ENCODE data around the gene MCM3AP. TPM values are rescaled to one million over a fixed set of nuclear protein-coding genes. Genes with fewer than 3 reads are reported as not detected.
"Not testable (repeated sequence)": the region's sequence is repeated elsewhere in the genome, so short reads cannot be mapped to it uniquely, and the experiment has no call there.

MCM3AP gene
- total RNA-seq, 1 donor from 2014 or later = 150 TPM

DNA sequence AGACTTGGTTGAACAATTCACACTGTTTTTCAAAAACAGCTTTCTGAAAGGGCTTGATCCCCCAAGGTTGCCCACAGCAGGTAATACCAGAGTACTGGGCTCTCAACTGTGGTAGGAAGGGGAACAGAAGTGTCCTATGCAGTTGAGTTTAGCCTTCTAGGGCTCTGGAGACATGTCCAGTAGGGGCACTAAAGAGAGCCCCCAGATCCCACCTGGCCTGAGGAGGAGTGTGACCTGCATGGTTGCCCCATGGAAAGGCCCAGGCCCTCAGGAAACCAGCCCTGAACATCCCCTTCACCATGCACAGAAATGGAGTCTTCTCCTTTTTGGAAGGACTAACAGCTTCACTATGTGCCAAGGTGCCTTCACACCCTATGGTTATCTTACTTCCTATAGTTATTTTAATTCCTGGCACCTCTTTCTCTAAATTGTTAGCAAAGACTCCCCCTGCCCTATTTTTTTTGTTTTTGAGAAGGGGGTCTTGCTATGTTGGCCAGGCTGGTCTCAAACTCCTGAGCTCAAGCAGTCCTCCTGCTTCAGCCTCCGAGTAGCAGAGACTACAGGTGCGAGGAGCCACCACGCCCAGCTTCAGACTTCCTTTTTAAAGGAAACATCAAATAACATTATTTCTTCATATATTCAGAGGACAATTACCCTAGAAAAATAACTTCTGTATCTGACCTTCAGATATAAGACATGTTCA, 40.0 kb downstream of the MCM3AP start:
- Mint-ChIP-seq H3K27me3 (ENCODE audit: low read depth) (no peaks in the 10 kb centered on the region), H3K36me3 (peaks cover 53% of the 10 kb centered on the region), H3K4me1 (no peaks in the 10 kb centered on the region), H3K4me3 (no peak overlapping the region), H3K27ac (no peak overlapping the region), H3K9me3 (no peaks in the 10 kb centered on the region)
- TF ChIP-seq, protein P1, sequence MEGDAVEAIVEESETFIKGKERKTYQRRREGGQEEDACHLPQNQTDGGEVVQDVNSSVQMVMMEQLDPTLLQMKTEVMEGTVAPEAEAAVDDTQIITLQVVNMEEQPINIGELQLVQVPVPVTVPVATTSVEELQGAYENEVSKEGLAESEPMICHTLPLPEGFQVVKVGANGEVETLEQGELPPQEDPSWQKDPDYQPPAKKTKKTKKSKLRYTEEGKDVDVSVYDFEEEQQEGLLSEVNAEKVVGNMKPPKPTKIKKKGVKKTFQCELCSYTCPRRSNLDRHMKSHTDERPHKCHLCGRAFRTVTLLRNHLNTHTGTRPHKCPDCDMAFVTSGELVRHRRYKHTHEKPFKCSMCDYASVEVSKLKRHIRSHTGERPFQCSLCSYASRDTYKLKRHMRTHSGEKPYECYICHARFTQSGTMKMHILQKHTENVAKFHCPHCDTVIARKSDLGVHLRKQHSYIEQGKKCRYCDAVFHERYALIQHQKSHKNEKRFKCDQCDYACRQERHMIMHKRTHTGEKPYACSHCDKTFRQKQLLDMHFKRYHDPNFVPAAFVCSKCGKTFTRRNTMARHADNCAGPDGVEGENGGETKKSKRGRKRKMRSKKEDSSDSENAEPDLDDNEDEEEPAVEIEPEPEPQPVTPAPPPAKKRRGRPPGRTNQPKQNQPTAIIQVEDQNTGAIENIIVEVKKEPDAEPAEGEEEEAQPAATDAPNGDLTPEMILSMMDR (IDR thresholded peaks at IDR 0.05; ENCODE audit: unreplicated experiment) = no peak
- DNase-seq (ENCODE audit: low spot score in 2 of 2, unreplicated experiment in 2 of 2) = no peak

DNA sequence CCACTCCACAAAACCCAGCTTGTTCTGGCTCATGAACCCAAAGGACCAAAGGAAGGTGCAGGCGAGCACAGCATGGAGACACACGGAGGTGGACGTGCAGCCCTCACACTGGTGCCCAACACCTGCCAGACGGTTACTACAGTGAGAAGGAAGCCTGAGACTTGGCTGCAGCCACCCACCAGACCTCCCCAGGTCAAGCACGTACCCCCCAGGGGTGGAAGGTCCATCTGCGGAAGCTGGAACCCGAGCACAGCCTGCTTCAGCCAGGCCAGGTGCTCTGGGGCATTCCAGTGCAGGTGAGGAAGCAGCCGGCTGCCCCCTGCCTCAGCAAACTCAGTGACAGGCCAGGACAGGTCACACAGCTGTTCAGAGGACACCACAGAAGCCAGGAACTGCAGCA, 40.8 kb downstream of the MCM3AP start:
- Mint-ChIP-seq H3K27me3 (ENCODE audit: low read depth) (no peaks in the 10 kb centered on the region), H3K36me3 (peaks cover 50% of the 10 kb centered on the region), H3K27ac (no peak overlapping the region), H3K4me3 (no peak overlapping the region), H3K4me1 (no peaks in the 10 kb centered on the region), H3K9me3 (no peaks in the 10 kb centered on the region)
- no peak for DNase-seq (ENCODE audit: low spot score in 2 of 2, unreplicated experiment in 2 of 2)
- TF ChIP-seq, protein P1 (IDR thresholded peaks at IDR 0.05; ENCODE audit: unreplicated experiment) = no peak

GRCh38 chr21:46243960-46244361, 41.5 kb downstream of the MCM3AP start:
- DNase-seq (ENCODE audit: low spot score in 2 of 2, unreplicated experiment in 2 of 2) = no peak
- Mint-ChIP-seq H3K27ac (no peak overlapping the region), H3K4me1 (no peaks in the 10 kb centered on the region), H3K36me3 (peaks cover 51% of the 10 kb centered on the region), H3K4me3 (no peak overlapping the region), H3K9me3 (no peaks in the 10 kb centered on the region), H3K27me3 (ENCODE audit: low read depth) (no peaks in the 10 kb centered on the region)
- TF ChIP-seq, protein P1 (IDR thresholded peaks at IDR 0.05; ENCODE audit: unreplicated experiment) = no peak

DNA sequence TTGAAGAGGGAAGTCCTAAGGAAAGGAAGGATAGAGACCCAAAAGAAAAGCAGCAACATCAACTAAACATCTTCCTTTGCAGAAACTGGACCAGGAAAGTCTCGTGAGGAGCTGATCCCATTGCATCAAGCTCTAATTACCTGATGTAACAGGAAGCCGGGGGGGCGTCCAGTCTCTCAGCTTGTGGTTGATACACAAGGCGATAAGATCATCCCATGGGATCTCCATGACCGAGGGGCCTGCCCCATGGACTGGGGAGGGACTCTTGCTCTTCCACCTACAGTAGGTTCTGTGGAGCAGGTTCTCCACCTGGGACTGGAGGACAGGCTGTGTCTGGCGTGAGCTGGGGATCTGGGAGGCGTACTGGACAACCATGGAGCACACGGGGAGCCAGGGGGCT, 42.1 kb downstream of the MCM3AP start:
- Mint-ChIP-seq H3K27me3 (ENCODE audit: low read depth) (no peaks in the 10 kb centered on the region), H3K36me3 (peaks cover 52% of the 10 kb centered on the region), H3K27ac (peak overlapping the region; percentile 56), H3K4me3 (no peak overlapping the region), H3K9me3 (no peaks in the 10 kb centered on the region), H3K4me1 (no peaks in the 10 kb centered on the region)
- TF ChIP-seq, protein P1 (IDR thresholded peaks at IDR 0.05; ENCODE audit: unreplicated experiment) = no peak
- no peak for DNase-seq (ENCODE audit: low spot score in 2 of 2, unreplicated experiment in 2 of 2)

DNA sequence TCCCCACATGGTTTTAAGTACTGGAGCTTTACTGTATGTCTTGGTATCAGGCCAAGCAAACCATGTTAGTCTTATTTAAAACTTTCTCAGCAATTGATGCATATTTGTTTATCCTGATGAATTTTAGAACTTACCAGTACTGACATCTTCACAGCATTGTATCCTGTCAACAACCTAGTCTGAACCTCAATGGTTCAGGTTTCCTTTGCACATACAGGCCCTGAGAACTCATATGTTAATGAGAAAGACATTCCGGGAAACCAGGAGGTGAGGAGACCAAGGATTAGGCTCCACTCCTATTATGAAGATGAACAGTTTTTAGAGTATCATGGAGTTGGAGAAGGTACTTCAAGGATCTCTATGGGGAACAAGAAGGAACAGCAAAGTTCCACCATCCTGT, 43.8 kb downstream of the MCM3AP start:
- H3K36me3 Mint-ChIP-seq = peaks cover 49% of the 10 kb centered on the region
- not testable (repeated sequence) for H3K4me1 Mint-ChIP-seq; H3K27me3 Mint-ChIP-seq (ENCODE audit: low read depth); H3K4me3 Mint-ChIP-seq; H3K27ac Mint-ChIP-seq; DNase-seq (ENCODE audit: low spot score in 2 of 2, unreplicated experiment in 2 of 2); H3K9me3 Mint-ChIP-seq

GRCh38 chr21:46239817-46240325, 45.5 kb downstream of the MCM3AP start:
- Mint-ChIP-seq H3K4me3 (no peak overlapping the region), H3K4me1 (no peaks in the 10 kb centered on the region), H3K27ac (no peak overlapping the region), H3K36me3 (peaks cover 57% of the 10 kb centered on the region), H3K9me3 (no peaks in the 10 kb centered on the region), H3K27me3 (ENCODE audit: low read depth) (no peaks in the 10 kb centered on the region)
- no peak for DNase-seq (ENCODE audit: low spot score in 2 of 2, unreplicated experiment in 2 of 2)
- TF ChIP-seq, protein P1 (IDR thresholded peaks at IDR 0.05; ENCODE audit: unreplicated experiment) = no peak
